ENCODE results near the gene PDZRN3. TPM values are rescaled to one million over a fixed set of nuclear protein-coding genes. Genes with fewer than 3 reads are reported as not detected.

The PDZRN3 gene
- total RNA-seq (2022), result 12.5 and 13.6 TPM in 2 replicates
- percentile 76 among the genes with signal in this experiment for Bru-seq, nascent RNA
- BruChase-seq, experiment 1, labeled RNA remaining after a 2-hour chase, result percentile 72 among the genes with signal in this experiment
- BruChase-seq, experiment 2, labeled RNA remaining after a 6-hour chase, result percentile 63 among the genes with signal in this experiment
- long read RNA-seq, full-length matches to known transcripts, result 19 of 27 reads
- long read RNA-seq, partial matches to known transcripts, result 3 of 27 reads
- long read RNA-seq, other reads (novel, unspliced or antisense), result 5 of 27 reads

- Histone ChIP-seq H3K9me3 (no peaks in the 10 kb centered on the region), H3K27me3 (replicated peaks; ENCODE audit: control insufficient read depth, insufficient read depth, low read length) (no peaks in the 10 kb centered on the region), H3K36me3 (ENCODE audit: control insufficient read depth, insufficient read depth, low read length) (no peaks in the 10 kb centered on the region; the same call in 1 of the 2 replicates), H3K4me3 (ENCODE audit: low read depth, low read length) (peak within 1 kb of the TSS; percentile 68), H3K4me1 (peaks cover 26% of the 10 kb centered on the region)
- POLR2A ChIA-PET, result interaction anchor here (0.5 kb wide), 1 partner anchor 53 kb away, joined by 3 read pairs; no protein-coding TSS in a partner anchor
- BruUV-seq (replicated peaks), result no TSS peak
- intact Hi-C loops (cut with micrococcal nuclease; ENCODE audit: unreplicated experiment), result loop anchor here (1.0 to 10.0 kb wide), 4 partner anchors 112 to 222 kb away; no protein-coding TSS in a partner anchor
- Mint-ChIP-seq H3K36me3 (ENCODE audit: insufficient read depth, unreplicated experiment) (no peaks in the 10 kb centered on the region), H3K4me1 (ENCODE audit: low read depth, unreplicated experiment) (peaks cover 16% of the 10 kb centered on the region), H3K27me3 (ENCODE audit: insufficient read depth, unreplicated experiment) (no peaks in the 10 kb centered on the region), H3K9me3 (ENCODE audit: unreplicated experiment) (no peaks in the 10 kb centered on the region), H3K27ac (ENCODE audit: unreplicated experiment) (peak within 1 kb of the TSS; percentile 79), H3K4me3 (ENCODE audit: unreplicated experiment) (peak within 1 kb of the TSS; percentile 86)
- DNase-seq, result peak; percentile 67 to 69
- CTCF ChIA-PET, result interaction anchor here (1.7 kb wide), 1 partner anchor 117 kb away, joined by 8 read pairs; no protein-coding TSS in a partner anchor
- TF ChIP-seq CTCF (IDR thresholded peaks at IDR 0.05; ENCODE audit: insufficient read depth in 1 of 2, low read depth in 1 of 2, low read length in 1 of 2, severe bottlenecking in 1 of 2, unreplicated experiment in 1 of 2), result no peak
Observed at GRCh38 chr3:73624821-73625665, at the start of gene PDZRN3. PDZRN3 (minus strand) TSS chr3:73624941.

- BruUV-seq (replicated peaks), result no TSS peak
- no peak overlapping the region for H3K27ac Mint-ChIP-seq (ENCODE audit: unreplicated experiment)
- H3K27me3 Mint-ChIP-seq (ENCODE audit: insufficient read depth, unreplicated experiment), result peaks cover 8% of the 10 kb centered on the region
- no peaks in the 10 kb centered on the region for H3K4me1 Mint-ChIP-seq (ENCODE audit: low read depth, unreplicated experiment)
- H3K4me3 Mint-ChIP-seq (ENCODE audit: unreplicated experiment), result no peak overlapping the region
- ChIA-PET CTCF (no interaction called here), POLR2A (no interaction called here)
- Histone ChIP-seq H3K27me3 (replicated peaks; ENCODE audit: control insufficient read depth, insufficient read depth, low read length) (no peaks in the 10 kb centered on the region), H3K9me3 (no peaks in the 10 kb centered on the region), H3K4me1 (no peaks in the 10 kb centered on the region), H3K4me3 (ENCODE audit: low read depth, low read length) (no peak overlapping the region), H3K36me3 (ENCODE audit: control insufficient read depth, insufficient read depth, low read length) (no peaks in the 10 kb centered on the region)
- DNase-seq, result no peak
- no peak for TF ChIP-seq CTCF (IDR thresholded peaks at IDR 0.05; ENCODE audit: insufficient read depth in 1 of 2, low read depth in 1 of 2, low read length in 1 of 2, severe bottlenecking in 1 of 2, unreplicated experiment in 1 of 2)
- H3K36me3 Mint-ChIP-seq (ENCODE audit: insufficient read depth, unreplicated experiment), result no peaks in the 10 kb centered on the region
- intact Hi-C loops (cut with micrococcal nuclease; ENCODE audit: unreplicated experiment), result no loop called here
- H3K9me3 Mint-ChIP-seq (ENCODE audit: unreplicated experiment), result no peaks in the 10 kb centered on the region
Observed at GRCh38 chr3:73674280-73674679, 49.5 kb upstream of the PDZRN3 start.

- ChIA-PET CTCF (no interaction called here), POLR2A (no interaction called here)
- no peak overlapping the region for H3K4me3 ChIP-seq (ENCODE audit: low read depth, low read length)
- DNase-seq, result no peak
- Mint-ChIP-seq H3K9me3 (ENCODE audit: unreplicated experiment) (no peaks in the 10 kb centered on the region), H3K4me1 (ENCODE audit: low read depth, unreplicated experiment) (no peaks in the 10 kb centered on the region), H3K4me3 (ENCODE audit: unreplicated experiment) (no peak overlapping the region), H3K27ac (ENCODE audit: unreplicated experiment) (no peak overlapping the region), H3K36me3 (ENCODE audit: insufficient read depth, unreplicated experiment) (no peaks in the 10 kb centered on the region), H3K27me3 (ENCODE audit: insufficient read depth, unreplicated experiment) (peaks cover 8% of the 10 kb centered on the region)
- no peaks in the 10 kb centered on the region for H3K36me3 ChIP-seq (ENCODE audit: control insufficient read depth, insufficient read depth, low read length)
- BruUV-seq (replicated peaks), result no TSS peak
- H3K9me3 ChIP-seq, result no peaks in the 10 kb centered on the region
- TF ChIP-seq CTCF (IDR thresholded peaks at IDR 0.05; ENCODE audit: insufficient read depth in 1 of 2, low read depth in 1 of 2, low read length in 1 of 2, severe bottlenecking in 1 of 2, unreplicated experiment in 1 of 2), result no peak
- intact Hi-C loops (cut with micrococcal nuclease; ENCODE audit: unreplicated experiment), result no loop called here
- no peaks in the 10 kb centered on the region for H3K27me3 ChIP-seq (replicated peaks; ENCODE audit: control insufficient read depth, insufficient read depth, low read length)
- no peaks in the 10 kb centered on the region for H3K4me1 ChIP-seq
Observed at GRCh38 chr3:73669260-73669659, 44.5 kb upstream of the PDZRN3 start.
